ENCODE results near the gene ROPN1L.

The ROPN1L gene

GRCh38 chr5:10427978-10428377, 13.7 kb upstream of the ROPN1L start:
- DNase-seq (ENCODE audit: low spot score) = no peak

- DNase-seq (ENCODE audit: low spot score) = no peak
Observed at GRCh38 chr5:10431415-10431814, 10.3 kb upstream of the ROPN1L start.

- no peak for DNase-seq (ENCODE audit: low spot score)
Observed at GRCh38 chr5:10432059-10433008, 9.3 kb upstream of the ROPN1L start.

- no peak for DNase-seq (ENCODE audit: low spot score)
Observed at GRCh38 chr5:10434392-10434791, 7.3 kb upstream of the ROPN1L start.

- DNase-seq (ENCODE audit: low spot score) = no peak
Observed at GRCh38 chr5:10438301-10438700, 3.4 kb upstream of the ROPN1L start.

GRCh38 chr5:10439692-10440091, 2.0 kb upstream of the ROPN1L start:
- no peak for DNase-seq (ENCODE audit: low spot score)

- no peak for DNase-seq (ENCODE audit: low spot score)
Observed at GRCh38 chr5:10440367-10440990, 1.2 kb upstream of the ROPN1L start.

- DNase-seq (ENCODE audit: low spot score) = no peak
Observed at GRCh38 chr5:10441992-10442435, 335 bp downstream of the ROPN1L start.

- DNase-seq (ENCODE audit: low spot score) = no peak
Observed at GRCh38 chr5:10442576-10442975, 897 bp downstream of the ROPN1L start.

GRCh38 chr5:10445352-10445751, 3.7 kb downstream of the ROPN1L start:
- DNase-seq (ENCODE audit: low spot score) = peak; percentile 51

- no peak for DNase-seq (ENCODE audit: low spot score)
Observed at GRCh38 chr5:10446490-10446889, 4.8 kb downstream of the ROPN1L start.

GRCh38 chr5:10447041-10447440, 5.4 kb downstream of the ROPN1L start:
- no peak for DNase-seq (ENCODE audit: low spot score)

- no peak for DNase-seq (ENCODE audit: low spot score)
Observed at GRCh38 chr5:10448754-10449360, 7.2 kb downstream of the ROPN1L start.

GRCh38 chr5:10451137-10451824, 9.6 kb downstream of the ROPN1L start:
- DNase-seq (ENCODE audit: low spot score) = no peak

GRCh38 chr5:10452768-10453331, 11.2 kb downstream of the ROPN1L start:
- DNase-seq (ENCODE audit: low spot score) = peak; percentile 66

GRCh38 chr5:10453545-10453944, 11.9 kb downstream of the ROPN1L start:
- DNase-seq (ENCODE audit: low spot score) = no peak

- no peak for DNase-seq (ENCODE audit: low spot score)
Observed at GRCh38 chr5:10454591-10455276, 13.1 kb downstream of the ROPN1L start.

- DNase-seq (ENCODE audit: low spot score) = no peak
Observed at GRCh38 chr5:10455277-10455670, 13.6 kb downstream of the ROPN1L start.

- DNase-seq (ENCODE audit: low spot score) = no peak
Observed at GRCh38 chr5:10456583-10457420, 15.1 kb downstream of the ROPN1L start.
